ENCODE measurements around the gene ARHGEF1.

Gene ARHGEF1

DNA sequence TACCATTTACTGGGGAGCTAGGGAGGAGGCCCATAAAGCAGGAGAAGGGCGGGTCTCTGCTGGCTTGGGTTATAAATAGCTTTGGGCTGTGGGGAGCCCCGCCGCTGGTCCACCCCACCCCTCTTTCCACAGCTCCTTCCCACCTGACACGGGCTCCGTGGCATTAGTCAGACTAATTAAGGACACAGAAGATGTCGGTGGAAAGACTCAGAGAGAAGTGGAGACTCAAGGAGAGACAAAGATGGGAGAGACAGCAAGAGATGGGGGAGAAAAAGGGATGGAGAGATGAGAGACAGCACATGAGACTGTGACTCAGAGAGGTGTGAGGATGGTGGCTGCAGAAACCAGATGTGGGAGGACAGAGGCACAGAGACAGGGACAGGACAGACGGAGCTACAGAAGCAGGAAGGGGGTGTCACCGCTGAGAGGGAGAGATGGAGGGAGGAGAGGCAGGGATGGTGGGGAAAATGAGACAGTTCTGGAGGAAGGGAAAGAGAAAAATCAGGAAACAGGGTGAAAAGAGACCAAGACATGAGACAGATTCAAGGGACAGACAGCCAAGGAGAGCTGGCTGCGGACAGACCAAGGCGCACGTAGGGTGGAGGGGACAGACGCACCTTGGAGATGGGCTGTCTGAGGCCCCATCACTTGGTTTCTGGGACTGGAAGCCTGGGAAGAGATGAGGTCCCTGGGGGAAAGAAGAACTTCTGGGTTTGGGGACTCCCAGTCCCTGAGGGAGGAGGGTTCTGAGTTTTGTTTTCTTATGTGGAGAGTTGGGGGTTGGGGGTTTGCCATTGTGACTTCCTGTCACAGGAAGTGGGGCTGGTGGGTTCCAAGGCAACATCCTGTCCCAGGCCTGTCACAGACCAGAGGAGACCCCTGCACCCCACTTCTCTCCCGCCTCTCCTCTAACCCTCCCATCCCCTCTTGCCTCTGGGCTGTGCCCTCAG is 4.1 kb downstream of the ARHGEF1 start:
- DNase-seq, result peak; percentile 87

DNA sequence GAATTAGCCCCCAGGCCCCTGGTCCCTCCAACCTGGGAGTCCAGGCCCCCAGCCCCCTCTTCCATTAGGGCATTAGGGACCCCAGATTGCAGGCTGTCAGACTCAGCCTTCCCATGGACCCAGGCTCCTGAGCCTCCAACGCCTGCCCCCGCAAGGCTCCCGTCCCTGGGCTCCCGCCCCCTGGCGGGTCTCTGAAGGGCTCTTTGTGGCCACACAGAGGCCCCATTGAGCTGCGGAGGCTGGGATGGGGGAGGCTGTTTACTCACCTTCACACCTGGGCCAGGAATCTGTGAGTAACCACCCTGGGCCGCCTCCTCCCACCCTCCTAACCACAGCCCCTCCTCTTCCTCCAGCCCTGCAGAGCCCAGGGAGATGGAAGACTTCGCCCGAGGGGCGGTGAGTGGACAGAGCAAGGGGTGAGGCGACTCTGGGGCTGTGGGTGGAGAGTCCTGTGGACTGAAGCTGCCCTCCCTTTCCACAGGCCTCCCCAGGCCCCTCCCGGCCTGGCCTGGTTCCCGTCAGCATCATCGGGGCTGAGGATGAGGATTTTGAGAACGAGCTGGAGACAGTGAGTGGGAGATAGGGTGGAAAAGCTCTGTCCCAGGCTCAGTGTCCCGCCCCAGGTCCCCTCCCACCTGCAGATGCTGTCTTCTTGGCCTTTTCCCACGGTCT is 4.9 kb downstream of the ARHGEF1 start:
- DNase-seq, result peak; percentile 93

DNA sequence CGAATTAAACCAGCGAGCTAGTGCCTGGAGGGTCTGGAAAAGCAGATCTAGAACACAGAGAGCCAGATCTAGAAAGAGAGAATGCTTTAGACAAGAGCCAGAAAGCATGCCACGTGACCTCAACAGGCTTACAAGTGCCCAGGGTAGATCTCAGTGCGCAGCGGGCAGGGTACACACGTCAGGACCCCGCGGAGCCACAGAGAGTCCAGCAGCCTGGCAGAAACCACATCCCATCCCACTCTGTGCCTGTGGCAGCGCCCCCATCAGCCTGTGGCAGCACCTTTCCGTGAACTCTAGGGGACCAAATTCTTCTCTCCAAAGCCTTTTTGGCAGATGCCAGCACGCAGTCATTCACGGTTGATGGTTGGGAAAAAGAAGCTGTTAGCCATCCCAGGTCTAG is 5.9 kb downstream of the ARHGEF1 start:
- DNase-seq, result no peak

DNA sequence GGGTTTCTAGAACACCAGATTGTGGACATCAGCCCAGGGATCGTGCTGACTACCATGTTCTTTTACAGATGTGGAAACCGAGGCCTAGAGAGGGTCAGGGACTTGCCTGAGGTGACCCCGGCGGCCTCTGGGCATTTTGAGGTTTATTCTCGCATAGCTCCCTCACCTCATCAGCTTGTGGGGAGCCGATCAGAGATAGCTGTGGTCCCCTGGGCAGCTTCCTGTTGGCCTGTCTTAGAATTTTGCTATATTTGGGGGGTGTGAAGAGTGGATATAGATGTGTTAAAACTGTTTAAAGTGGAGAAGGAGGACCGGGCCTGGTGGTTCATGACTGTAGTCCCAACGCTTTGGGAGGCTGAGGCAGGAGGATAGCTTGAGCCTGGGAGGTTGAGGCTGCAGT is 6.9 kb downstream of the ARHGEF1 start:
- no peak for DNase-seq

DNA sequence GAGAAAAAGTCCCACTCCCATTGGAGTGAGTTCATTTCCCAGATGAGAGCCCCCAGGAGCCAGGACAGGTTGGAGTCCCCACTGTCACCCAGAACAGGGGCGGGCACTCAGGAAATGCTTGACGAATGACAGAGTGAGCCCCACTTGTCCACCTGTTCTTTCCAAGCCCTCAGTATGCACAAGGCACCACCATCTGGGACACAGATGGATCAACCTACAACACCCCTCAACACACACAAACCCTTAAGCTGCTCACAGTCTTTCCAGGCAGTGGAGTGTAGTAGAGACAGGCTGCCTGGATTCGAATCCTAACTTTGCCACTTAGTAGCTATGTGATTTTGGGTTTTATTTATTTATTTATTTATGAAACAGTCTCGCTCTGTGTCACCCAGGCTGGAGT is 8.0 kb downstream of the ARHGEF1 start:
- no peak for DNase-seq

DNA sequence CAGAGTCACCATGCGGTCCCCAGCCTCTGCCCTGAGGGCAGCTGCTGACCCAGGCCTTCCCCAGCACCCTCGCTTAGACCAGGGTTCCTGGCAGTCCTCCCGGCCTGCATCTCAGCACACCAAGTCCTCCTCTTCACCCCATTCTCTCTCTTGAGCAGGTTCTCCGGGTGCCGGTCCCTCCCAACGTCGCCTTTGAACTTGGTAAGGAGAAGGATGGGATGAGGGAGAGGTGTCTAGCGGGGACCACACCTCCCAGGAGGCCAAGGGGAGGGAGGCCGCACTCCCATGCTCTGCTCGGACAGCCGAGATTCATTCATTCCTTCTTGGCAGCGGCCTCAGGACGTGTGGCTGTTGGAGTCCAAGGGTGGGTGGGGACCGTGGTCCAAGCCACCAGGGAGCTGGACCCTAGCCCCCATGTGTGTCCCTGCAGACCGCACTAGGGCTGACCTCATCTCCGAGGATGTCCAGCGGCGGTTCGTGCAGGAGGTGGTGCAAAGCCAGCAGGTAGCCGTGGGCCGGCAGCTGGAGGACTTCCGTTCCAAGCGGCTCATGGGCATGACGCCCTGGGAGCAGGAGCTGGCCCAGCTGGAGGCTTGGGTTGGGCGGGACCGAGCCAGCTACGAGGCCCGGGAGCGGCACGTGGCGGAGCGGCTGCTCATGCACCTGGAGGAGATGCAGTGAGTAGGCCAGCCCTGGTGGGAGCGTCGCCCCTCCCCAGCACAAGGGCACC is 9.4 kb downstream of the ARHGEF1 start:
- DNase-seq, result no peak

DNA sequence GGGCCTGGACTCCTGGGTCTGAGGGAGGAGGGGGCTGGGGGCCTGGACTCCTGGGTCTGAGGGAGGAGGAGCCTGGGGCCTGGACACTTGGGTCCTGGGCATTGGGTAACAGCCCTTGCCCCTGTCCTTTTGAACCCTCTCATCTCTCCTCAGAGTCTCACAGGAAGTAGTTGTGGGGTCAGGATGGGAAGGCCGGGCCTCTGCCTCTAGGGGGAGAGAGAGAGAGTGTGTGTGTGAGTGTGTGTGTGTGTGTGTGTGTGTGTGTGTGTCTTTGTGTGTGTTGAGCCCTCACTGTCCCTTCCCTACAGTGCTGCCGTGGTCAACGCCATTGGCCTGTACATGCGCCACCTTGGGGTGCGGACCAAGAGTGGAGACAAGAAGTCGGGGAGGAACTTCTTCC is 10.9 kb downstream of the ARHGEF1 start:
- no peak for DNase-seq

DNA sequence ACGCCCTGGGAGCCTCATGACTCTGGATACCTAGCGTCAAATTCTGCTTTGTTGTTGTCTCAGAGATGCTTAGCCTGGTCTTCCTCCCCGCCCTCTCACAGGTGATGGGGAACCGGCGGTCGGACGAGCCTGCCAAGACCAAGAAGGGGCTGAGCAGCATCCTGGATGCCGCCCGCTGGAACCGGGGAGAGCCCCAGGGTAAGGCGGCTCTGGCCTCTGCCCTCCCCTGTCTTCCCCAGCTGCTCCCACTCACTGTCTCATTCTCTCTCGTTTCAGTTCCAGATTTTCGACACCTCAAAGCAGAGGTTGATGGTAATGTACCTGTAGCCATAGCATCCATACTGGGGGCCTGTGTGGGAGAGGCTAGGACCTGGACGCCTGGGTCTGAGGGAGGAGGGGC is 11.4 kb downstream of the ARHGEF1 start:
- no peak for DNase-seq

DNA sequence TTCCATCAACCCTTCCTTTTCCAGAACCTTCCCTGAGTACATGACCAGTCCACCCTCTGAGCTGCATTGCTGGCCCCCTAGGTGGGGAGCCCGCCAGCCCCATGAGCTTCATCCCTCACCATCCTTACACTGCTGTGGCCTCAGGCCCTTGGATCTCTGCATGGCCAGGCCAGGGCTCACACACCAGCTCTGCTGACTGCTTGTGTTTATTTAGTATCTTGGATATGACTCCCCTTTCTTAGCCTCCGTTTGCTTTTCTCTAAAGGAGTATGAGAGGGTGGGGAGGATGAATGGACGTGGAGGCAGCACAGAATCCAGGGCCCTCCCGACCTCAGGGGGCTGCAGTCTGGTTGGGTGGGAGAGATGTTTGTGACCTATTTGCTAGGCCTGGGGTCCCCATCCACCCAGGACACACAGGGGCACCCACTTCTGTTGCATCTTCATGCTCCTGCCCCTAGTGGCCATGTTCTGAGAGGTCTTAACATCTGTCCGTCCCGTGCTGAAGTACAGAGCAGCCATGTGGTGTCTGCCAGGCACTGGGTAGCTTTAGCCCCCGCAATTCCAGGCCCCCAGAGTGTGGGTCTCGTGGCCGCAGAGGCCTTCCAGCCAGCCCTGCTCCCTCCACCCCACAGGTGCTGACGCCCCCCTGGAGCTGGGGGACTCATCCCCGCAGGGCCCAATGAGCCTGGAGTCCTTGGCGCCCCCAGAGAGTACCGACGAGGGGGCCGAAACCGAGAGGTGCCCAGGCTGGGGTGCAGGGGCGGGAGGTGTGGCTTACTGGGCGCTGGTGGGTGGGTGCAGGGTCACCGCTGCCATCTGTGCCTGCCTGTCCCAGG is 13.0 kb downstream of the ARHGEF1 start:
- no peak for DNase-seq

DNA sequence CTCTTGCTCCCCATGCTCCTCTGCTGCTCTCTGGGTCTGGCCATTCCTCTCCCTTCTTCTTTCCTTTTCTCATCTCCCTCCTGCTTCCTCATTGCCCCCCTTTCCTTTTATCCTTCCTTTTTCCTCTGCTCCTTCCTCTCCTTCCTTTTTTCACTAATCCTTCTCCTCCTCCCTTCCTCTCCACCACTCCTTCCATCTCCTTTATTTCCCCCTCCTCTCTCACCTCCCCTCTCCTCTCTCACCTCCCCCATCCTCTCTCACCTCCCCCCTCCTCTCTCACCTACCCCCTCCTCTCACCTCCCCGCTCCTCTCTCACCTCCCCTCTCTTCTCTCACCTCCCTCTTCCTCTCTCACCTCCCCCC is 13.6 kb downstream of the ARHGEF1 start:
- DNase-seq, result no peak

DNA sequence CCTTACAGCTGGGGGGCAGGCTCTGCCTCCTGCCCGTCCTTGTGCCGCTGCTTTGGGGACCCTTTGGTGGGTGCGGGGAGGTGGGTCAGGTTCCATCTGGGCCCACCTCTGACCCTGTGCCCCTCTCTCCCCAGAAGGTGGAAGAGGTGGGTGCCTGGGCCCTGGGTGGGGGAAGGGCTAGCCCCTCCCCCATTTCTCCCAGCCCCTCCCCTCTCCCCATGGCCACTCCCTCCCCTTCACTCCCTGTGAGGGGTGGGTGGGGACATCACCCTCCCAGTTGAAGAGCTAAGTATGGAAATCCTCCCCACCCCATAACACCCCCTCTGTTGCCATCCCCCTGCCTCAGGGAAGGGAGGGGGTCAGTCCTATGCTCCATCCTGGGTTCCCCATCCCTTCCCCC is 14.2 kb downstream of the ARHGEF1 start:
- DNase-seq, result no peak

DNA sequence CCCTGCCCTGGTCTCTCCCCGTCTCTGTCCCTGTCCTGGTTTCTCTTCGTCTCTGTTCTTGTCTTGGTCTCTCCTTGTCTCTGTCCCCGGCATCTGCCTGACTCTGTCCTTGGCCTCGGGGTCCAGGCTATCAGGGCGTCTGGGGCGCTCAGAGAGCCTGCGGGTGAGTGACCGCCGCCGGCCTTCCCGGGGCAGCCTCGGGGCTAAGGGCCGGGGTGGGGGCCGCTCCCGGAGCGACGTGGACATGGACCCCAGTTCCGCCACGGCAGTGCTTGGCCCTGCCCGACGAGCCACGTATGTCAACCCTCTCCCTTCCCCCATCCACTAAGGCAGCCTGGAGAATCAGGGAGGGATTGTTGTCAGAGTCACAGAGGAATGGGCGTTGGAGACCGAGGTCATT is 14.8 kb downstream of the ARHGEF1 start:
- no peak for DNase-seq

DNA sequence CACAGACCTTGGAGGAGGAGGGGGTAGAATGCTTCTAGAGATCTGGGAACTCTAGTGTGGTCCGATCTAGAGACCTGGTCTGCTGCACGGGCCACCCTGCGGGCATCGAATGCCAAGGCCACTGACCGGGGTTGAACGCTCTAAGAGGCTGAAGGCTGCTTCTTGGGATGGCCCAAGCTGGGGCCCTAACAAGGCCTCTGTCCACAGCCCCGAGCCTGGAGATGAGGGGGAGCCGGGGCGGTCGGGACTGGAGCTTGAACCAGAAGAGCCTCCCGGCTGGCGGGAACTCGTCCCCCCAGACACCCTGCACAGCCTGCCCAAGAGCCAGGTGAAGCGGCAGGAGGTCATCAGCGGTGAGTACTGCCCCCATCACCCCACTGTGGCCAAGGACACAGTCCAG is 15.3 kb downstream of the ARHGEF1 start:
- DNase-seq, result no peak

DNA sequence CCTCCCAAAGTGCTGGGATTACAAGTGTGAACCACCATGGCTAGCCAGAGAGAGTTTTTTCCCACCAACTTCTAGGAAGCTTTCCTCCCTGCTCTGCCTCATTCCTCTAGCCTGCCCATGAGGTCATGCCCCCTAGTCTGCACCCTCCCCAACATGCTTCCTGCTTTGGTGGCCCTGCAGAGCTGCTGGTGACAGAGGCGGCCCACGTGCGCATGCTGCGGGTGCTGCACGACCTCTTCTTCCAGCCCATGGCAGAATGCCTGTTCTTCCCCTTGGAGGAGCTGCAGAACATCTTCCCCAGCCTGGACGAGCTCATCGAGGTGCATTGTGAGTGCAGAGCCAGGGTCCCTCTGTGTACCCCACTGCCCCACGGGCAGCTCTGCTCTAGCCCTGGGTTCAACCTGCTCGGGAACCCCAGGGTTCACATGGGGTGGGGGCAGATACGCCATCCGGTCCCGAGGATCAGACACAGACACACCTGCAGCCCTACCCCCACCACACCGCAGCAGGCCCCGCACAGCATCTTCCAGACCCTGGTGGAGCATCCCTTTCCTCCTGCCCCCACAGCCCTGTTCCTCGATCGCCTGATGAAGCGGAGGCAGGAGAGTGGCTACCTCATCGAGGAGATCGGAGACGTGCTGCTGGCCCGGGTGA is 18.9 kb downstream of the ARHGEF1 start:
- DNase-seq, result no peak

DNA sequence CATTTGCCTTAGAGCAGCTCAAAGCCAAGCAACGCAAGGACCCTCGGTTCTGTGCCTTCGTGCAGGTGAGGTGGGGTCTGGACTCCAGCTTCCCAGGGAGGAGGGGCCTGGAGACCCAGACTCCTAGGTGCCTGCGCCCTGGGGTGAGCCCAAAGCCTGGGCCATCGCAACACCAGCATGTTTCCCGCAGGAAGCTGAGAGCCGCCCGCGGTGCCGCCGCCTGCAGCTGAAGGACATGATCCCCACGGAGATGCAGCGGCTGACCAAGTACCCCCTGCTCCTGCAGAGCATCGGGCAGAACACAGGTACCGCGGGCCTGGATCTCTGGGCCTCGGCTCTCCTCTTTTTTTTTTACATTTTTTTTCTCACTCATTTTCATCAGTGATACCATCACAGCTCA is 19.6 kb downstream of the ARHGEF1 start:
- no peak for DNase-seq

DNA sequence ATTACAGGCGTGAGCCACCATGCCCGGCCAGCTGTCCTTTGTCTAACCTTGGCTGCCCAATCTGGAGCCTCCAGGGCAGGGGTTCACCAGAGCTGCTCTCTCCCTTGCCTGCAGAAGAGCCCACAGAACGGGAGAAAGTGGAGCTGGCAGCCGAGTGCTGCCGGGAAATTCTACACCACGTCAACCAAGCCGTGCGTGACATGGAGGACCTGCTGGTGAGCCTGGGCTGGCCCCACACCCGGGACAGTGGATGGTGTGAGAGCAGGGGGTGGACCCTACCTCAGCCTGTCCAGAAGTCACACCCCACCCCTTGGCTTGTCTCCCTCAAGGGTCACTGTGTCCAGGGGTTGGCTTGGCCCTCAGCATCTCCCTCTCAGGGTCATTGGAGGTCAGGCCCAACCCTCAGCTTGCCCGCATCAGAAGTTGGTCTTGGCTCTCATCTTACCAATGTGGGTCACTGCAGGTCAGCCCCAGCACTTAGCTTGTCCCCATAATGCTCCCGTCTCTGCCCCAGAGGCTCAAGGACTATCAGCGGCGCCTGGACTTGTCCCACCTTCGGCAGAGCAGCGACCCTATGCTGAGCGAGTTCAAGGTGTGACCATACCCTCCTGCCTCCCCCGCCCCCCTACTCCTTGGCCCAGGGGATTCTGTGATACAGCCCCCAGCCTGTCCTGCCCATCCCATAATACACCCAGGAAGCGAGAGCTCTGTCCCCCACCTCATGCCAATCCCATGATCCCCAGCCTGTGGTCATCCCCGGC is 20.4 kb downstream of the ARHGEF1 start:
- DNase-seq, result no peak

DNA sequence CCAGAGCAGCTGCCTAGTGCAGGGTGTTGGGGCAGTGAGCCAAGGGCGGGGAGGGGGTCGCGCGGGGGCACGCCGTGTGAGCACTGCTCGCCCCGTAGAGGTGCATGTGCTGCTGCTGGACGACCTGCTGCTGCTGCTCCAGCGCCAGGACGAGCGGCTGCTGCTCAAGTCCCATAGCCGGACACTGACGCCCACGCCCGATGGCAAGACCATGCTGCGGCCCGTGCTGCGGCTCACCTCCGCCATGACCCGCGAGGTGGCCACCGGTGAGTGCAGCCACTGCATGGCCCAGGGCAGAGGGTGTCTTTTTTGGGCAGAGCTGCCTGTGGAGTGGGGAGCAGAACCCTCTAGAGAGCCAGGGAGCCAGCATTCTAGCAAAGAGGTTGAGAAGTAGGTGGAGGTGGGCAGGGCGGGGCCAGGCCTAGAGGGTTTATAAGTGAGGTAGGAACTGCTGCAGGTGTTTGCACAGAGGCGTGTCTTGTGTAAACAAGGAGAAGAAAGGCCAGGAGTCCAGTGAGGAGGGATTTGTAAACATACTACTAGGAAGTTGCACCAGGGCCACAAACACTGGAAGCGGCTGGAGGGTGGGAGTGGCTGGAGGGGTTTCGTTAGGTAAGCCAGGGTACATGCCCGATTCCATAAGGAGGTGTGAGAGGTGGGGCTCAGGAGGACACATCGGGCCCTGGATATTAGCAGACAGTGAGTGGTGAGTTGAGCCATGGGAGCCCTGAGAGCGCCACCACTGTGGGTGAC is 21.3 kb downstream of the ARHGEF1 start:
- no peak for DNase-seq

DNA sequence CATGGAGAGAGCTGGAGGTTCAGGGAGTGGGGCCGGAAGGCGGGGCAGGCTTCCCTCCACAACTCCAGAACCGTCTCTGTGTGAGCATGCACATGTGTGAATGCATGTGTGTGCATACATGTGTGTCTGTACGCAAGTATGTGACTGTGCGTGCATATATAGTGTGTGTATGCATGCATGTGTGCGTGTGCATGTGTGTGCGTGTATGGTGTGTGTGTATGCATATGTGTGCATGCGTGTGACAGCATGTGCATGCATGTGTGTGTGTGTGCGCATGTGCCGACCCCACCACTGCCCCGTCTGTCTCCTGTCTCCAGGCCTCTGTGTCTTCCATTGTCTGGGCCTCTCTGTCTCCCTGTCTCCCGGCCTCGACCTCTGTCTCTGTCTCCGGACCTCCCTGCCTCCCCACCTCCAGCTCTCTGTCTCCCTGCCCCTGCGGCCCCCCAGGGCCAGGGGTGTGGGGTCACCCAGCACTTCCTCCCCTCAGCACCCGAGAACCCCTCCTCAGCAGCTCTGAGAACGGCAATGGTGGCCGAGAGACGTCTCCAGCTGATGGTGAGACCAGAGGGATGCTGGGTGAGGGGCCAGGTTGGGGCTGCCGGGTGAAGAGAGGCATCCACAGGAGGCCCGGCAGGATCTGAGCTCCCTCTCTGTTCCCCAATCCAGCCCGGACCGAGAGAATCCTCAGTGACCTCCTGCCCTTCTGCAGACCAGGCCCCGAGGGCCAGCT is 22.5 kb downstream of the ARHGEF1 start:
- no peak for DNase-seq

DNA sequence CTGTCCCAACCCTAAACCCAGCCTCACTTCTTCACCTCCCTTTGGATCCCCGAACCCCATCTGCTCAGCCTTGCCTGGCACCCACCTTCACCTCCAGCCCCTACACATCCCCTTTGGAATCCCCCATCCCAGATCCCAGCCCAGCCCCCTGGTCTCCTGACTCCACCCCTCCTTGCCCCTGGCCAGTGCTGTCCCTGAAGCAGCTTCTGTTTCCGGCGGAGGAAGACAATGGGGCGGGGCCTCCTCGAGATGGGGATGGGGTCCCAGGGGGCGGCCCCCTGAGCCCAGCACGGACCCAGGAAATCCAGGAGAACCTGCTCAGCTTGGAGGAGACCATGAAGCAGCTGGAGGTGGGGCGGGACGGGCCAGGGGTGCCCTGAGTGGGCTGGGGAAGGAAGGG is 23.3 kb downstream of the ARHGEF1 start:
- no peak for DNase-seq

Measured in activated gamma-delta T cell treated with Interleukin-2 at 50 U/mL for 16 hours (primary cell).